Right cardiac atrium (tissue), 5 donors: ENCODE results near the gene PTPN13. TPM values are rescaled to one million over a fixed set of nuclear protein-coding genes. Genes with fewer than 3 reads are reported as not detected.

Experiments used
- ATAC-seq, 2 donors: fragments of 200-7000 bp; cut with Tn5 transposase; one replicate each; pipeline versions ENCODE4 v1.8.0 to v1.9.1; 2020; ENCODE audit warnings: moderate library complexity in 2 of 2, mild to moderate bottlenecking in 1 of 2
- DNase-seq, 3 donors: peaks; one replicate each; pipeline ENCODE4 v3.0.0-alpha.2; 2020
- H3K27ac ChIP-seq: one replicate; pipeline ENCODE4 v1.5.1; 2013; ENCODE audit warnings: mild to moderate bottlenecking, low read length, control low read depth, moderate library complexity
- H3K27me3 ChIP-seq: one replicate; pipeline ENCODE4 v1.6.1; 2013; ENCODE audit not compliant: control insufficient read depth, insufficient read depth
- H3K4me1 ChIP-seq: one replicate; pipeline ENCODE4 v1.6.1; 2013; ENCODE audit warnings: low read length; ENCODE audit not compliant: control insufficient read depth, insufficient read depth
- H3K4me3 ChIP-seq: one replicate; pipeline ENCODE4 v1.5.1; 2013; ENCODE audit warnings: low read length, control low read depth
- H3K9me3 ChIP-seq: one replicate; pipeline ENCODE4 v1.6.1; 2013; ENCODE audit warnings: low read length; ENCODE audit not compliant: control insufficient read depth
- WGBS: extraction: QIAGEN DNeasy Blood & Tissue Kit; methylation state at CpG from one replicate; pipeline ENCODE4 v1.1.7; 2013; 5-methylcytosine and 5-hydroxymethylcytosine counted together
- intact Hi-C, 4 donors: fragments of 100-400 bp; cut with DNase I; formaldehyde crosslinking; loops; one replicate each; pipeline versions ENCODE4 v1.11.0 to v1.14.0; 2022 to 2023
- polyA plus RNA-seq: library from polyadenylated mRNA; stranded (reverse); fragments of 200-250 nt; gene quantifications from one replicate; pipeline ENCODE4 v1.2.3, GENCODE V29; 2013
- total RNA-seq, 4 donors: library from RNA; stranded (reverse); fragmentation: NEBNext Ultra II Directional; extraction: Animal tissue kit (Norgen Biotek cat#: 25700); gene quantifications; one replicate each; pipeline ENCODE4 v1.2.1, GENCODE V29; 2021
- donor health status: healthy with polysubstance abuse.
- donor health status: DM: no; HTN: yes; CAD: no.
- donor health status: DM: no; HTN: no; CAD: no.
- donor health status: DM: no; HTN: yes; CAD: no; lungs with severe emphysema.
- donor health status: DM: yes; HTN: yes; CAD: no.

Gene PTPN13
- total and polyA plus RNA-seq, 5 donors = 2.8 to 10.7 (median 8.9) TPM

- 65% methylated on average over 3 of the region's 3 CpGs for WGBS
- DNase-seq (no peak), ATAC-seq (no peak)
- no peaks in the 10 kb centered on the region for H3K4me1 ChIP-seq
- intact Hi-C loops = no loop called here
- no peaks in the 10 kb centered on the region for H3K9me3 ChIP-seq
- no peaks in the 10 kb centered on the region for H3K27me3 ChIP-seq
- H3K27ac ChIP-seq = no peak overlapping the region
- H3K4me3 ChIP-seq = no peak overlapping the region
Measured at GRCh38 chr4:86720508-86721068, 126.5 kb downstream of the PTPN13 start.

DNA sequence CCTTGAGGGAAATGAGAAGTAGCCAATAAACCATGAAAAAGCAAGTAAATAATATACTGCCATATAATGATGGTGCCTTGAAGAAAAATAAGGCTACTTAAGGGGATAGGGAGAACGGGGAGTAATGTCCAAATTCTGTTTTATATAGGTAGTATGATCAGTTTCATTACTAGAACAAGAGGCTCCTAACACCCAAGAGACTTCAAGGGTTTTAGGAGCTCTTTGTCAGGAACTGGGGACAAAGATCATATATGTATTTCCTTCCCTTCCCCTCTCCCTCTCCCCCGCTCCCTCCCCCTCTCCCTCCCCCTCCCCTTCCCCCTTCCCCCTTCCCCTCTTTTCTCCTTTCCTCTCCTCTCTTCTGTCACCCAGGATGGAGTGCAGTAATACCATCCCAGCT lies 127.3 kb downstream of the PTPN13 start:
- H3K27ac ChIP-seq = no peak overlapping the region
- intact Hi-C loops = no loop called here
- no peaks in the 10 kb centered on the region for H3K27me3 ChIP-seq
- WGBS = 92% methylated on average over 2 of the region's 2 CpGs
- H3K4me1 ChIP-seq = no peaks in the 10 kb centered on the region
- ATAC-seq = no peak
- no peaks in the 10 kb centered on the region for H3K9me3 ChIP-seq
- H3K4me3 ChIP-seq = no peak overlapping the region
- no peak for DNase-seq

- H3K4me3 ChIP-seq = no peak overlapping the region
- H3K27ac ChIP-seq = no peak overlapping the region
- H3K4me1 ChIP-seq = no peaks in the 10 kb centered on the region
- ATAC-seq (no peak), DNase-seq (no peak)
- intact Hi-C loops = no loop called here
- H3K9me3 ChIP-seq = no peaks in the 10 kb centered on the region
- 78% methylated on average over 10 of the region's 10 CpGs for WGBS
- no peaks in the 10 kb centered on the region for H3K27me3 ChIP-seq
Measured at GRCh38 chr4:86730310-86730709, 136.2 kb downstream of the PTPN13 start.

DNA sequence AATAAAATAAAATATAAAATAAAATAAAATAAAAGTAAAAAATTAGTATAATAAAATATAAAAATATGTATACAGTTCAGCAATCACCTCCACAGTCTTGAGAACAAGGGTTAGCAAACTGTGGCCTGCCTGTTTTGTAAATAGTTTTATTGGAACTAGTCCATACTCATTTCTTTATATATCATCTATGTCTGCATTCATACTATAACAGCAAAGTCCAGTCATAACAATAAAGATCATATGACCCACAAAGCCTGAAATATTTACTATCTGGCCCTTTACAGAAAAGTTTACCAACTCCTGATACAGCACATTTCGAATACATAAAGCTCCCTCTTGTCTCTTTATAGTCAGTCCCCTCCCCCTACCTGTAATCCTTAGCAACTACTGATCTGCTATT lies 143.1 kb downstream of the PTPN13 start:
- WGBS = 92% methylated on average over 1 of the region's 1 CpG
- no peaks in the 10 kb centered on the region for H3K27me3 ChIP-seq
- no peaks in the 10 kb centered on the region for H3K4me1 ChIP-seq
- no peak overlapping the region for H3K4me3 ChIP-seq
- intact Hi-C loops = no loop called here
- ATAC-seq (no peak), DNase-seq (no peak)
- no peaks in the 10 kb centered on the region for H3K9me3 ChIP-seq
- no peak overlapping the region for H3K27ac ChIP-seq

- H3K9me3 ChIP-seq = no peaks in the 10 kb centered on the region
- ATAC-seq (no peak), DNase-seq (no peak)
- no peaks in the 10 kb centered on the region for H3K27me3 ChIP-seq
- H3K27ac ChIP-seq = no peak overlapping the region
- 80% methylated on average over 1 of the region's 1 CpG for WGBS
- intact Hi-C loops = no loop called here
- no peaks in the 10 kb centered on the region for H3K4me1 ChIP-seq
- H3K4me3 ChIP-seq = no peak overlapping the region
Measured at GRCh38 chr4:86741846-86742245, 147.7 kb downstream of the PTPN13 start.

- H3K27me3 ChIP-seq = no peaks in the 10 kb centered on the region
- DNase-seq = no peak
- intact Hi-C loops = no loop called here
- no peaks in the 10 kb centered on the region for H3K4me1 ChIP-seq
- H3K4me3 ChIP-seq = no peak overlapping the region
- no peak overlapping the region for H3K27ac ChIP-seq
- 87% methylated on average over 2 of the region's 2 CpGs for WGBS
- ATAC-seq = no peak
- H3K9me3 ChIP-seq = no peaks in the 10 kb centered on the region
Measured at GRCh38 chr4:86744570-86744969, 150.5 kb downstream of the PTPN13 start.

GRCh38 chr4:86749121-86749520 lies 155.0 kb downstream of the PTPN13 start:
- H3K4me3 ChIP-seq = no peak overlapping the region
- DNase-seq (no peak), ATAC-seq (no peak)
- no peaks in the 10 kb centered on the region for H3K4me1 ChIP-seq
- no peaks in the 10 kb centered on the region for H3K27me3 ChIP-seq
- no peak overlapping the region for H3K27ac ChIP-seq
- H3K9me3 ChIP-seq = no peaks in the 10 kb centered on the region
- intact Hi-C loops = no loop called here

DNA sequence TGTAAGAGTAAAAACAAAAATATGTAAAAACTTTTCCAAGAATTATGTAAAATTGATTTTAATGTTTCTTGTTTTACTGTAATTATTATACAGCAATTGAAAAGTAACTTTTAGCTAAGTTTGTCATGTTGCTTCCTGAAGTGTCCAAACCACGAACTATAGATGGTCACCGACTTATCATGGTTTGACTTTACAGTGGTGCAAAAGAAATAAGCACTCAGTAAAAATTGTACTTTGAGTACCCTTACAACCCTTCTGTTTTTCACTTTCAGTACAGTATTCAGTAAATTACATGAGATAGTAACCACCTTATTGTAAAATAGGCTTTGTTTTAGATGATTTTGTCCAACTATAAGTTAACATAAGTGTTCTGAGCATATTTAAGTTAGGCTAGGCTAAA lies 161.3 kb downstream of the PTPN13 start:
- H3K4me1 ChIP-seq = no peaks in the 10 kb centered on the region
- no peak for ATAC-seq

GRCh38 chr4:86757468-86757867 lies 163.4 kb downstream of the PTPN13 start:
- Histone ChIP-seq H3K27me3 (no peaks in the 10 kb centered on the region), H3K4me3 (no peak overlapping the region), H3K27ac (no peak overlapping the region), H3K9me3 (no peaks in the 10 kb centered on the region), H3K4me1 (no peaks in the 10 kb centered on the region)
- WGBS = 79% methylated on average over 3 of the region's 3 CpGs
- ATAC-seq = no peak
- no peak for DNase-seq
- intact Hi-C loops = no loop called here

More for the DNA sequence above, 161.3 kb downstream of the PTPN13 start:
- WGBS = 92% methylated on average over 2 of the region's 2 CpGs
- no peak overlapping the region for H3K27ac ChIP-seq
- no peaks in the 10 kb centered on the region for H3K9me3 ChIP-seq
- no peak for DNase-seq
- no peaks in the 10 kb centered on the region for H3K27me3 ChIP-seq
- no peak overlapping the region for H3K4me3 ChIP-seq
- intact Hi-C loops = no loop called here

GRCh38 chr4:86759298-86759697 lies 165.2 kb downstream of the PTPN13 start:
- no peak for ATAC-seq
- Histone ChIP-seq H3K27me3 (no peaks in the 10 kb centered on the region), H3K4me3 (no peak overlapping the region)

GRCh38 chr4:86762649-86763048 lies 168.5 kb downstream of the PTPN13 start:
- intact Hi-C loops = no loop called here
- Histone ChIP-seq H3K27me3 (no peaks in the 10 kb centered on the region), H3K27ac (no peak overlapping the region), H3K9me3 (no peaks in the 10 kb centered on the region), H3K4me1 (no peaks in the 10 kb centered on the region), H3K4me3 (no peak overlapping the region)
- no peak for ATAC-seq
- no peak for DNase-seq
- WGBS = 91% methylated on average over 5 of the region's 5 CpGs

More at GRCh38 chr4:86759298-86759697, 165.2 kb downstream of the PTPN13 start:
- no peaks in the 10 kb centered on the region for H3K9me3 ChIP-seq
- no peak for DNase-seq
- H3K4me1 ChIP-seq = no peaks in the 10 kb centered on the region
- 88% methylated on average over 3 of the region's 3 CpGs for WGBS
- H3K27ac ChIP-seq = no peak overlapping the region
- intact Hi-C loops = no loop called here

GRCh38 chr4:86769794-86770193 lies 175.7 kb downstream of the PTPN13 start:
- DNase-seq = no peak
- no peak for ATAC-seq
- intact Hi-C loops = no loop called here

More at GRCh38 chr4:86769794-86770193, 175.7 kb downstream of the PTPN13 start:
- H3K4me1 ChIP-seq = no peaks in the 10 kb centered on the region
- H3K9me3 ChIP-seq = no peaks in the 10 kb centered on the region
- H3K27ac ChIP-seq = no peak overlapping the region
- H3K4me3 ChIP-seq = no peak overlapping the region
- 94% methylated on average over 4 of the region's 4 CpGs for WGBS
- no peaks in the 10 kb centered on the region for H3K27me3 ChIP-seq
